Bronchial smooth muscle cell (primary cell): ENCODE measurements around the gene CLP1. TPM values are rescaled to one million over a fixed set of nuclear protein-coding genes. Genes with fewer than 3 reads are reported as not detected.

ENCODE experiments used
- total RNA-seq: library from RNA; depleted of rRNA; stranded (reverse); fragments of >200 nt; gene quantifications from 2 replicates; pipeline ENCODE4 v1.2.1, GENCODE V29; 2014

Gene CLP1
- total RNA-seq: 13.4 and 17.8 TPM in 2 replicates

GRCh38 chr11:57657194-57658022 lies at the start of gene CLP1:
TSS of gene CLP1 (plus strand) at chr11:57657762. CDS start at chr11:57659477, 1,715 bp downstream.

DNA sequence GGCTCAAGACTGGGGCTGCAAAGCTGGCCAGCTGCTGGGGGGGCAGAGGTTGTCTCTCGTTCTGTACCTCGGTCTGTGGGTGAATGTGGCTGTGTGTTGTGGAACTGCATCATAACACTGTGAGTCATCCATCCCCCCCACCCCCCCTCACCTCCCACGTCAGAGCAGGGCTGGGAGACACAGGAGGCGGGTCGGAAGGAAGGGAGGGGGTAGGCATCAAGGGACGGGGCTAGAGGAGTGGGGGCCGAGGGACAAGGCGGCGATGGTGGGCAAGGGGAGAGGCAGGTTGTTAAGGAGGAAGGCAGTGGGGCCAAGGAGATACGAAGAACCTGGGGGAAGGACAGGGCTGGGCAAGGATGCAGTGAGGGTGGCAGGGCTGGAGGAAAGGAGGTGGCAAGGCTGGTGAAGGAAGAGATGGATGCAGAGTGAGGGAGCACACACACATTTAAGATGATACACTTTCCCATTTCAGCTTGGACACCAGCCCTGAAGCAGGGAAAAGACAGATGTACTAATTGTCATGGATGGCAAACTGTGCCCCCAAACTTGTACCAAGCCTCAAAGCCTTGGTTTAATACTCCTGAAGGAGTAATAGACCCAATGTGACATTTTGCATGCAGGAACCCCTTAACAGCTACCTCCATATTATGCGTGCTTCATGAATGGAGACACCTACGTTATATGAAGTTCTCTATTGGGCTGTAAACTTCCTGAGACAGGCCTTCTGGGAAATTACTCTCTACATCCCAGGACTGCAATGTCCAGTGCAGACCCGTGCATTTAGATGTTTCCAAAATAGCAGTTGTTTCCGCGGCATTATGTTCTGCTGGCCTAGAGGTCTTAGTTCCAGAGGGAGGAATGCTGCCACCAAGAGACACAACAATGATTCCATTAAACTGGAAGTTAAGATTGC lies 7.5 kb upstream of the CLP1 start, which contains the start of gene YPEL4:
YPEL4 (minus strand) TSS at position 87 of the 913 bp plus-strand sequence. CDS start 2,805 bp downstream, outside the sequence.

DNA sequence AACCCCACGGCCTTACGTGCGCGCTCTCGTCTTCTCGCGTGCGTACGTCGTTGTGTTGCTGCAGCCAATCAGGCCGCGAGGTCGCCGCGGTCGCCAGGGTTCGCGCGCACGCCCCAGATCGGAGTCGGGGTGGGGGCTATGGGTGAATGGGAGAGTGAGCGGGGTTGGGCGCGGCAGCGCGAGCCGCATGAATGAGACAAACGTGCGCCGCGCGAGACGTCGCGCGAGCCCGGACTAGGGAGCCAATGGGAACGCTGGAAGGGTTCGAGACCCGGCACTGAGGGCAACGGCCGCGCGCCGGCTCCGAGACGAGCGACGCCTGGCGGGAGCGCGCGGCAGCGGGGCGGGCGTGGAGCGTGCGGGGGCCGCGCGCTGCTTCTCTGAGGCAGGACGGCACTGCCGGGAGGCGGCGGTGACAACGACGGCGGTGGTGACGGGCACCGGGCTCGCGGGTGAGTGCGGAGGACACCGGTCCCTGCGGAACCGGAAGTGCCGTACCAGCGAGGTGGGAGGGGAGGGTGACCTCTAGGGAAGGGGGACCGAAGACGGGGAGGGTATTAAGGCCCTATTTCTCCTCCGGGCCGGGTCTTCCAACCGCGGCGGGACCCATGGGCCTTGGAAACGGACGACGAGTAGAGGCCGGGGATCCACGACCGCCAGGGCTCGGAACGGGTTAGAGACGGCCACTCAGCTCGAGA lies 10.3 kb downstream of the CLP1 start, which contains the start of gene ZDHHC5:
ZDHHC5 (plus strand) TSS at position 379 of the 698 bp plus-strand sequence. CDS start 4,977 bp downstream, outside the sequence.

Other genes starting within 250 kb of the CLP1 start
- 13.1 and 20.6 TPM in 2 replicates for gene SLC43A3, start 230.6 kb upstream of the CLP1 start, total RNA-seq
- under 0.01 TPM in 2 replicates for gene RTN4RL2, start 197.2 kb upstream of the CLP1 start, total RNA-seq
- gene SLC43A1, start 142.1 kb upstream of the CLP1 start, total RNA-seq: 12.0 and 26.4 TPM in 2 replicates
- 47.3 and 55.0 TPM in 2 replicates for gene TIMM10, start 127.0 kb upstream of the CLP1 start, total RNA-seq
- gene SMTNL1, start 120.2 kb upstream of the CLP1 start, total RNA-seq: not detected in 2 replicates
- gene UBE2L6, start 90.1 kb upstream of the CLP1 start, total RNA-seq: 63.2 and 73.2 TPM in 2 replicates
- 5.5 and 7.6 TPM in 2 replicates for gene SERPING1, start 60.1 kb upstream of the CLP1 start, total RNA-seq
- gene YPEL4, start 7.8 kb upstream of the CLP1 start, total RNA-seq: 2.2 and 4.7 TPM in 2 replicates
- 18.4 and 20.0 TPM in 2 replicates for gene ZDHHC5, start 10.4 kb downstream of the CLP1 start, total RNA-seq
- 10.6 and 13.4 TPM in 2 replicates for gene MED19, start 54.5 kb downstream of the CLP1 start, total RNA-seq
- gene TMX2, start 54.8 kb downstream of the CLP1 start, total RNA-seq: 35.3 and 39.4 TPM in 2 replicates
- 50.1 and 88.9 TPM in 2 replicates for gene SELENOH, start 83.7 kb downstream of the CLP1 start, total RNA-seq
- gene BTBD18, start 94.1 kb downstream of the CLP1 start, total RNA-seq: not detected in 2 replicates
- 75.2 and 91.6 TPM in 2 replicates for gene CTNND1, start 104.0 kb downstream of the CLP1 start, total RNA-seq